ENCODE data around the gene SMIM7. TPM values are rescaled to one million over a fixed set of nuclear protein-coding genes. Genes with fewer than 3 reads are reported as not detected.

The SMIM7 gene
- total RNA-seq, 3 donors from 2014 or later: 111 to 167 (median 142) TPM

- no peak for DNase-seq (ENCODE audit: low spot score in 2 of 2)
- Histone ChIP-seq H3K27me3 (no peaks in the 10 kb centered on the region), H3K36me3 (no peaks in the 10 kb centered on the region), H3K9me3 (no peaks in the 10 kb centered on the region), H3K4me3 (no peak overlapping the region), H3K27ac (no peak overlapping the region), H3K4me1 (no peaks in the 10 kb centered on the region)
- no peak for TF ChIP-seq POLR2A (IDR thresholded peaks at IDR 0.05)
- intact Hi-C loops (cut with DNase I; ENCODE audit: low total_unique reads): no loop called here
Observed at GRCh38 chr19:16599655-16600346, 60.1 kb downstream of the SMIM7 start.

GRCh38 chr19:16598848-16599247 lies 61.1 kb downstream of the SMIM7 start:
- no peak overlapping the region for H3K27ac ChIP-seq
- no peak for DNase-seq (ENCODE audit: low spot score in 2 of 2)
- no peaks in the 10 kb centered on the region for H3K27me3 ChIP-seq

GRCh38 chr19:16596399-16596798 lies 63.5 kb downstream of the SMIM7 start:
- no peak for DNase-seq (ENCODE audit: low spot score in 2 of 2)
- H3K27ac ChIP-seq: no peak overlapping the region
- no peaks in the 10 kb centered on the region for H3K4me1 ChIP-seq
- no peak overlapping the region for H3K4me3 ChIP-seq
- H3K9me3 ChIP-seq: no peaks in the 10 kb centered on the region
- TF ChIP-seq POLR2AphosphoS5 (IDR thresholded peaks at IDR 0.05) (no peak), POLR2A (IDR thresholded peaks at IDR 0.05) (no peak), CTCF (IDR thresholded peaks at IDR 0.05) (no peak)
- intact Hi-C loops (cut with DNase I; ENCODE audit: low total_unique reads): no loop called here
- no peaks in the 10 kb centered on the region for H3K27me3 ChIP-seq
- H3K36me3 ChIP-seq: no peaks in the 10 kb centered on the region

More at GRCh38 chr19:16598848-16599247, 61.1 kb downstream of the SMIM7 start:
- no peak for TF ChIP-seq POLR2AphosphoS5 (IDR thresholded peaks at IDR 0.05)
- no peak for TF ChIP-seq POLR2A (IDR thresholded peaks at IDR 0.05)
- TF ChIP-seq CTCF (IDR thresholded peaks at IDR 0.05): no peak
- H3K4me3 ChIP-seq: no peak overlapping the region
- no peaks in the 10 kb centered on the region for H3K4me1 ChIP-seq
- H3K9me3 ChIP-seq: no peaks in the 10 kb centered on the region
- intact Hi-C loops (cut with DNase I; ENCODE audit: low total_unique reads): no loop called here
- no peaks in the 10 kb centered on the region for H3K36me3 ChIP-seq

Other genes with a start within 250 kb of the SMIM7 start
- gene EPS15L1, start 188.2 kb downstream of the SMIM7 start, total RNA-seq: 10 to 100 TPM; 17.3 to 40.2 (median 31.8) TPM
- not detected for gene CALR3, start 164.0 kb downstream of the SMIM7 start, total RNA-seq
- gene C19orf44, start 163.8 kb downstream of the SMIM7 start, total RNA-seq: 10 to 100 TPM in 1 of 3 donors, 1 to 10 TPM in 2; 5.9 to 11.1 (median 6.4) TPM
- gene CHERP, start 117.7 kb downstream of the SMIM7 start, total RNA-seq: 1 to 10 TPM; 6.7 to 9.2 (median 8.0) TPM
- 10 to 100 TPM; 33.0 to 44.9 (median 39.2) TPM for gene SLC35E1, start 87.7 kb downstream of the SMIM7 start, total RNA-seq
- gene MED26, start 31.9 kb downstream of the SMIM7 start, total RNA-seq: 1 to 10 TPM; 5.6 to 10.0 (median 7.5) TPM
- 1 to 10 TPM; 2.9 to 5.0 (median 3.1) TPM for gene TMEM38A, start 995 bp upstream of the SMIM7 start, total RNA-seq
- gene NWD1, start 59.7 kb upstream of the SMIM7 start, total RNA-seq: 1 to 10 TPM in 1 of 3 donors, under 1 TPM in 1, not detected in 1; 0.33 to 1.6 TPM
- gene SIN3B, start 169.3 kb upstream of the SMIM7 start, total RNA-seq: 10 to 100 TPM; 43.2 to 88.5 (median 48.1) TPM
- gene F2RL3, start 228.9 kb upstream of the SMIM7 start, total RNA-seq: 10 to 100 TPM in 1 of 3 donors, 1 to 10 TPM in 1, under 1 TPM in 1; 0.32 to 27.5 (median 4.2) TPM